HepG2 (cell line): Measurements from ENCODE around the gene GREM2. TPM values are rescaled to one million over a fixed set of nuclear protein-coding genes. Genes with fewer than 3 reads are reported as not detected.

Experiments used
- ATAC-seq: fragments of 200-7000 bp; cut with Tn5 transposase; 3 replicates; pipeline ENCODE4 v1.9.1; 2020; ENCODE audit warnings: mild to moderate bottlenecking, moderate library complexity
- BruUV-seq: library from RNA; stranded (reverse); fragments of 400-500 nt; replicated peaks from 2 replicates; lab custom pipeline; 2021; lab: Mats Ljungman, UMichigan
- CTCF ChIA-PET: fragments of 300-600 bp; formaldehyde crosslinking; extraction: SDS; loops from one replicate; lab custom pipeline; 2021; ENCODE audit warnings: low total read pairs, inconsistent platforms, low intra/inter-chr PET ratio; lab: Yijun Ruan, JAX
- POLR2A ChIA-PET: fragments of 350-600 bp; sonication (Branson Sonifier 250); formaldehyde crosslinking; loops from one replicate; lab custom pipeline; 2020; ENCODE audit warnings: antibody characterized with exemption, inconsistent platforms; lab: Yijun Ruan, JAX
- DNase-seq: peaks from one replicate; pipeline ENCODE4 v3.0.0-alpha.2; 2015; ENCODE audit warnings: low spot score
- FAIRE-seq: peaks from 3 replicates; lab custom pipeline; 2011; peaks lifted over from hg19 to GRCh38; lab: Jason Lieb, UNC
- H2AFZ ChIP-seq: one replicate; pipeline ENCODE4 v1.6.1; 2011; ENCODE audit warnings: low read length, inconsistent platforms
- H3K27ac ChIP-seq: fragments of 300-600 bp; 3 replicates; pipeline ENCODE4 v1.8.0; 2011; ENCODE audit warnings: mixed run types, mild to moderate bottlenecking, mixed read lengths, low read length, inconsistent platforms; ENCODE audit not compliant: insufficient read depth; ENCODE audit errors: extremely low read length
- H3K27me3 ChIP-seq, 2 experiments: fragments of 200-600 bp in 1 of 2; 2 replicates in 1 of 2; 3 replicates in 1 of 2; pipeline versions ENCODE4 v1.6.0 to v1.8.0; 2011; ENCODE audit warnings: low read length in 2 of 2, mild to moderate bottlenecking in 2 of 2, moderate library complexity in 2 of 2, inconsistent platforms in 1 of 2; ENCODE audit not compliant: insufficient read depth in 2 of 2, control insufficient read depth in 1 of 2
- H3K36me3 ChIP-seq, 2 experiments: fragments of 200-600 bp in 1 of 2; replicated peaks in 1 of 2; 2 replicates in 1 of 2; 3 replicates in 1 of 2; pipeline versions ENCODE4 v1.5.1 to v1.8.0; 2011; ENCODE audit warnings: low read length in 2 of 2, inconsistent platforms in 1 of 2; ENCODE audit not compliant: insufficient read depth in 2 of 2, control insufficient read depth in 1 of 2
- H3K4me1 ChIP-seq: 2 replicates; pipeline ENCODE4 v1.5.1; 2012; ENCODE audit warnings: low read length, inconsistent platforms; ENCODE audit not compliant: insufficient read depth
- H3K4me2 ChIP-seq: 2 replicates; pipeline ENCODE4 v1.6.0; 2011; ENCODE audit warnings: low read depth, low read length, inconsistent platforms
- H3K4me3 ChIP-seq, 3 experiments: fragments of 200-600 bp in 1 of 3; sonication (generic), shearing (Covaris generic) in 1 of 3; replicated peaks in 1 of 3; 2 replicates each; pipeline ENCODE4 v1.5.1; 2011 to 2016; ENCODE audit warnings: low read length in 3 of 3, inconsistent platforms in 2 of 3, low read depth in 2 of 3, mild to moderate bottlenecking in 2 of 3, control low read depth in 1 of 3, mixed read lengths in 1 of 3; ENCODE audit not compliant: insufficient read depth in 1 of 3
- H3K79me2 ChIP-seq: one replicate; pipeline ENCODE4 v1.6.1; 2011; ENCODE audit warnings: low read length, inconsistent platforms; ENCODE audit not compliant: insufficient read depth
- H3K9ac ChIP-seq: 2 replicates; pipeline ENCODE4 v1.6.0; 2011; ENCODE audit warnings: mild to moderate bottlenecking, low read depth, low read length, inconsistent platforms; ENCODE audit not compliant: insufficient read depth
- H3K9me3 ChIP-seq: 2 replicates; pipeline ENCODE4 v1.5.1; 2012; ENCODE audit warnings: mild to moderate bottlenecking, low read length
- H4K20me1 ChIP-seq: 2 replicates; pipeline ENCODE4 v1.6.0; 2011; ENCODE audit warnings: inconsistent platforms, mild to moderate bottlenecking, low read length, moderate library complexity; ENCODE audit not compliant: insufficient read depth
- ARNT2 ChIP-seq: sonication (generic); formaldehyde crosslinking; IDR thresholded peaks from 2 replicates; pipeline ENCODE4 v1.8.0; 2022; ENCODE audit warnings: mild to moderate bottlenecking, low read depth, missing genetic modification reagents, moderate library complexity
- ATAD3A ChIP-seq: sonication (generic); formaldehyde crosslinking; IDR thresholded peaks from 2 replicates; pipeline ENCODE4 v1.4.0; 2020; ENCODE audit warnings: missing genetic modification reagents
- EED ChIP-seq: sonication (generic); formaldehyde crosslinking; IDR thresholded peaks from 2 replicates; pipeline ENCODE4 v1.5.0; 2020; ENCODE audit warnings: mild to moderate bottlenecking, missing genetic modification reagents
- HBP1 ChIP-seq: IDR thresholded peaks from 2 replicates; pipeline ENCODE4 v1.6.1; 2016; ENCODE audit warnings: low read depth, control low read depth
- HOXA5 ChIP-seq: sonication (generic); formaldehyde crosslinking; IDR thresholded peaks from 2 replicates; pipeline ENCODE4 v1.4.0; 2020; ENCODE audit warnings: missing genetic modification reagents
- KLF13 ChIP-seq: sonication (generic); formaldehyde crosslinking; IDR thresholded peaks from 2 replicates; pipeline ENCODE4 v1.4.0; 2020; ENCODE audit warnings: mild to moderate bottlenecking, missing genetic modification reagents
- NFE2L2 ChIP-seq: fragments of 150-350 bp; IDR thresholded peaks from 2 replicates; pipeline ENCODE4 v1.6.1; 2014; ENCODE audit warnings: low read length
- PHF21A ChIP-seq: sonication (generic); formaldehyde crosslinking; IDR thresholded peaks from 2 replicates; pipeline ENCODE4 v1.5.0; 2020; ENCODE audit warnings: mild to moderate bottlenecking, missing genetic modification reagents
- PRDM15 ChIP-seq: sonication (generic); formaldehyde crosslinking; IDR thresholded peaks from 2 replicates; pipeline ENCODE4 v1.4.0; 2020; ENCODE audit warnings: missing genetic modification reagents
- TMF1 ChIP-seq: sonication (generic); formaldehyde crosslinking; IDR thresholded peaks from 2 replicates; pipeline ENCODE4 v1.8.1; 2022; ENCODE audit warnings: low read depth, missing genetic modification reagents
- TP53 ChIP-seq: sonication (generic); formaldehyde crosslinking; conservative IDR thresholded peaks from 2 replicates; pipeline ENCODE4 v1.4.0; 2020; ENCODE audit warnings: missing genetic modification reagents
- ZBTB21 ChIP-seq: sonication (generic); formaldehyde crosslinking; IDR thresholded peaks from 2 replicates; pipeline ENCODE4 v1.4.0; 2020; ENCODE audit warnings: missing genetic modification reagents
- ZFP41 ChIP-seq: sonication (generic); formaldehyde crosslinking; IDR thresholded peaks from 2 replicates; pipeline ENCODE4 v1.4.0; 2020; ENCODE audit warnings: mild to moderate bottlenecking, missing genetic modification reagents, borderline replicate concordance
- ZNF230 ChIP-seq: sonication (generic); formaldehyde crosslinking; IDR thresholded peaks from 2 replicates; pipeline ENCODE4 v1.4.0; 2020; ENCODE audit warnings: mild to moderate bottlenecking, missing genetic modification reagents
- ZNF510 ChIP-seq: sonication (generic); formaldehyde crosslinking; IDR thresholded peaks from 2 replicates; pipeline ENCODE4 v1.4.0; 2020; ENCODE audit warnings: low read depth, mild to moderate bottlenecking, missing genetic modification reagents
- ZNF558 ChIP-seq: sonication (generic); formaldehyde crosslinking; IDR thresholded peaks from 2 replicates; pipeline ENCODE4 v1.9.0; 2022; ENCODE audit warnings: mild to moderate bottlenecking, missing genetic modification reagents, borderline replicate concordance
- ZNF709 ChIP-seq: sonication (generic); formaldehyde crosslinking; IDR thresholded peaks from 2 replicates; pipeline ENCODE4 v1.5.0; 2020; ENCODE audit warnings: mild to moderate bottlenecking, missing genetic modification reagents
- ZNF770 ChIP-seq: sonication (generic); formaldehyde crosslinking; IDR thresholded peaks from 2 replicates; pipeline ENCODE4 v1.5.0; 2020; ENCODE audit warnings: mild to moderate bottlenecking, missing genetic modification reagents
- WGBS: methylation state at CpG from one replicate; pipeline ENCODE4 v1.1.6; 2017; ENCODE audit warnings: low lambda C conversion rate; 5-methylcytosine and 5-hydroxymethylcytosine counted together
- in situ Hi-C: cut with HindIII; loops from 2 replicates; pipeline ENCODE4 v1.10.0; 2017; ENCODE audit warnings: low pct_unique_long_range_greater_than_20kb; ENCODE audit not compliant: extremely low pct_ligation_motif_present
- intact Hi-C: fragments of 100-400 bp; cut with micrococcal nuclease; formaldehyde crosslinking; loops from one replicate; pipeline ENCODE4 v1.10.0; 2022; ENCODE audit not compliant: unreplicated experiment
- polyA plus RNA-seq, 8 experiments: library from polyadenylated mRNA; depleted of rRNA in 3 of 8; stranded (reverse) in 7 of 8; unstranded in 1 of 8; fragments of >200 nt; fragmentation: Illumina TruSeq in 4 of 8; extraction: Trizol in 4 of 8; gene quantifications; 2 replicates each; pipeline versions ENCODE4 v1.2.1 to v1.2.3, GENCODE V29; 2011 to 2016; ENCODE audit warnings: low read depth in 4 of 8, missing spikeins in 1 of 8, mixed read lengths in 1 of 8; ENCODE audit not compliant: insufficient read depth in 1 of 8
- total RNA-seq, 5 experiments: library from RNA; depleted of rRNA; stranded (reverse); fragments of >200 nt; fragmentation: Illumina TruSeq; extraction: Trizol; gene quantifications; 2 replicates each; pipeline ENCODE4 v1.2.3, GENCODE V29; 2016; ENCODE audit warnings: low read depth in 1 of 5

GREM2 gene
- total and polyA plus RNA-seq, 2 of the 13 experiments (the other 11 are each of a cell fraction or from before 2014, with no cell fraction given): 0.07 TPM; not detected in 1

- WGBS: 6% methylated on average over 2 of the region's 2 CpGs
- intact Hi-C loops: no loop called here
Observed at GRCh38 chr1:240464099-240464498, 147.9 kb downstream of the GREM2 start.

More at GRCh38 chr1:240464099-240464498, 147.9 kb downstream of the GREM2 start:
- Histone ChIP-seq H3K9me3 (no peaks in the 10 kb centered on the region), H3K9ac (no peak overlapping the region), H3K79me2 (no peaks in the 10 kb centered on the region), H2AFZ (no peak overlapping the region), H3K27me3 (no peaks in the 10 kb centered on the region; a peak in 1 of 5 replicates), H3K4me3 (no peak overlapping the region), H3K4me2 (no peak overlapping the region)
- no peak for ATAC-seq
- no TSS peak for BruUV-seq
- FAIRE-seq: no peak
- TF ChIP-seq PRDM15 (CRISPR knock-in tag) (no peak), EED (CRISPR knock-in tag) (no peak), ZFP41 (CRISPR knock-in tag) (no peak), TMF1 (CRISPR knock-in tag) (no peak), ZNF510 (no peak), ZBTB21 (no peak), ZNF558 (CRISPR knock-in tag) (no peak), ARNT2 (no peak), PHF21A (CRISPR knock-in tag) (no peak), NFE2L2 (no peak), HOXA5 (no peak), TP53 (CRISPR knock-in tag) (no peak), ZNF709 (CRISPR knock-in tag) (no peak), HBP1 (CRISPR knock-in tag) (no peak), ZNF230 (CRISPR knock-in tag) (no peak), KLF13 (no peak), ZNF770 (CRISPR knock-in tag) (no peak), ATAD3A (no peak)
- TF ChIP-seq, all 625 proteins: peak for 0
- DNase-seq: no peak
- ChIA-PET POLR2A (no interaction called here), CTCF (no interaction called here)
- Histone ChIP-seq H3K36me3 (no peaks in the 10 kb centered on the region), H3K27ac (no peak overlapping the region), H3K4me1 (peaks cover 4% of the 10 kb centered on the region; the same call in 1 of the 2 replicates), H4K20me1 (no peaks in the 10 kb centered on the region)
- in situ Hi-C loops: no loop called here
